ENCODE measurements around the gene TMED1.

The TMED1 gene

DNA sequence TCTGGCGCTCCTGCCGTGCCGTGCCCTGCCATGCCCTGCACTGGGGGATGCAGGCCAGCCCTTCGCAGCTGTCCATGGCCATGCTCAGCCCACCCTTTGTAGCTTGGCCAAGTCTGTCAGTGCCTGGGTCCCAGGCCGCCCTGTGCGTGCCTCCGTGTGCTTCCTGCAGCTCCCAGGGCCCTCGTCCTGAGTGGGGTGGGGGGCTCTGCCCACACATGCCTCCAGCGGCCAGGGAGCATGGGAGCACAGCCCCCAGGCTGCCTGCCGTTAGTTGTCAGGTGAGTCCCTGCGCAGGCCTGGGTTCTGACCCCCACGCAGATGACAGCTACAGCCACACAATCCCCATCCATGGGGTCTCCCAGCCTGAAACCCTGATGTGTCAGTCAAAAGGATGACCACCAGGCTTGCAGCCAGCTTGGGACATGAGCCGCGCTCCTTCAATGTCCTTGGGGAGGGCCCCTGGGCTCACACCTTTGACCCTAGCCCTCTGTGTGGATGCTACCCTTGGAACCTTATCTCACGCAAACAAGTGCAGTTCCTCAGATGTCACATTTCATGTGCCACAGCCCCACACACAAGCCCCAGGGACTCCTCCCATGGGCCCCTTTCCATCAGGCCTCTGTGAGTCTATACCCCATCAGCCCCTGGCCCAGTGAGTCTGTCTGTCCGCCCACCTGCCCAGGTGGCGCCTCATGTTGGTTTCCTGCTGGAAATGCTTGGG, 24.5 kb downstream of the TMED1 start:
- no peak for DNase-seq (ENCODE audit: low read depth, low spot score)

DNA sequence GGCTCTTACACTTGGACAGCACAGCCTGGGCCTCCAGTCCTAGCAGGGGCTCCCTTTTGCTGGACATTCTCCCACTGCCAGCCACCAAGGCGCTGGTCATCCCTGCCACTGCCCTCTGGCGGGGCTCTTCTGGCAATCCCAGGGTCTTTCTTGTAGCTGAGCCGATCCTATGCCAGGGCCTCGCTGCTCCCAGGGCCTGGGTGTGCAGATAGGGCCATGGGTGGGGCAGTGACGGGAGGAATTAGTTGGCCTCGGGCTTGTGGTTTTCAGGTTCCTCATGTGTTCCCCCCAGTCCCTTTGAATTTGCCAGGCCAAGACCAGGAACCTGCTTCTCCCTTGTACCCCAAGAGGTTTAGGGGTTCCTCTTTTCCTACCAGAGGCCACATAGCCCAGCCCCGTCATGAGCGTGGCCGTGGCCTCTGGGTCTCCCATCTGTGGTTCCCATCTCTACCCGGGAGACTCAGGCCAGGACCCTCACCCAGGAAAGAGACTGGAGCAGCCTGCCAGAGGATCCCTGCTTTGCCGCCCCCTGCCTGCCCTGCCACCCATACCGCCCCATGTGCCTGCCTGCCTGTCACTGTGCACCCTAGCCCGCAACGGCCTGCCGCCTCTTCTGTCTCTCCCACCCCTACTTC, 26.2 kb downstream of the TMED1 start:
- no peak for DNase-seq (ENCODE audit: low read depth, low spot score)

GRCh38 chr19:10808937-10809649, 26.9 kb downstream of the TMED1 start:
- DNase-seq (ENCODE audit: low read depth, low spot score), result peak; percentile 64

- DNase-seq (ENCODE audit: low read depth, low spot score), result no peak
Measured at GRCh38 chr19:10805758-10806247, 30.2 kb downstream of the TMED1 start.

GRCh38 chr19:10805065-10805757, 30.8 kb downstream of the TMED1 start:
- DNase-seq (ENCODE audit: low read depth, low spot score), result no peak

DNA sequence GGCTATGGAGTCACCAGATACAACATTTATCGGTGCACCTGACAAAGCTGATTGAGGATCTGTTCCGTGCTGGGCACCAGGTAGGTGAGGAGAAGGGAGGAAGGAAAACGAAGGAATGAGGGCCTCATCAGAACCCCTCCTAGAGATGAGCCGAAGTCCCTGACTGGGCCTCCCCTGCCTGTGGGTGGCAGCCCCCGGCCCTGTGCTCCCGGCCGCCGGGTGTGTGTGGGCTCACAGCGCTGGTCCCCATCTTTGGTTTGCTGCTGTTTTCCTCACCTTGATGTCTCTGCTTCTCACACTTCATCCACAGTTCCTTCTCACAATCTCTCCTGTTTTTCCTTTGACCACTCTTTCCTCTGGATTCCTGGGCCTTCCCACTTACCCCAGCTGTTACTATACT, 32.8 kb downstream of the TMED1 start:
- DNase-seq (ENCODE audit: low read depth, low spot score), result no peak

GRCh38 chr19:10802479-10802878, 33.5 kb downstream of the TMED1 start:
- DNase-seq (ENCODE audit: low read depth, low spot score), result no peak

DNA sequence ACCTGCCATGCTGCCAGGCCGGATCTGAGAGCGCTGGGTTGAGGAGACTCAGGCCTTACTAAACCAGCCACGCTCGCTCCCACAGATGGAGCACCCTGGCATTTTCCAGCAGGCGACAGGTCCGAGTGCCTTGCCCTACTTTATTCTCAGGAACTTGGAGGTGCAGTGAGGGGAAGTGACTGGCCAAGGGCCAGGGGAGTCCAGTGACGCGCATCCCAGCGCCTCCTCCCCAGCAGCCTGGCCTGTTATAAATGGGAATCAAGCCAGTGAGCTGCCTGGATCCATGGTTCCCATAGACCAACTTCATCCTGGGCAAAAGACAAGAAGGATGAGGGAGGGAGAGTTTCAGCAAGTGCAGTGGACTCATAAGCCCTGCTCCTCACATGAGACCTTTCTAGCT, 35.5 kb downstream of the TMED1 start:
- no peak for DNase-seq (ENCODE audit: low read depth, low spot score)

GRCh38 chr19:10797541-10798256, 38.3 kb downstream of the TMED1 start:
- DNase-seq (ENCODE audit: low read depth, low spot score), result no peak

GRCh38 chr19:10797078-10797477, 38.9 kb downstream of the TMED1 start:
- DNase-seq (ENCODE audit: low read depth, low spot score), result no peak

DNA sequence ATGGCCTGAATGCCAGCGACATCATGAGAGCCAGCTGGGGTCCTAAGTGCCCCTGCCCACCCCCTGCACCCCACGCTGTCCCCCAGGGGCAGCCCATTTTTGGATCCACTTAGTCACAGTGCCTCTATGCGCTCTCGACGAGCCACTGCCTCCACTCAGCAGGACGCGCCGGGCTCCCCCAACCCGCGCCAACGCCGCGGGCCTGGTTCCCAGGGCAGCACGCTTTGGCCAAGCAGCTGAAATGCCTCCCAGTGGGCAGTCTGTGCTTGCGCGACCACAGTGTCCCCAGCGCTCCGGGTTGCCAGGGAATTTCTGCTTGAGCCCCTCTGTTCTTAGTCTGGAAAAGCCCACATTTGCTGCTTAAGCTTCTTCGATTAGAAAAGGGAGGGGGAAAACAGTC, 39.4 kb downstream of the TMED1 start:
- no peak for DNase-seq (ENCODE audit: low read depth, low spot score)

DNA sequence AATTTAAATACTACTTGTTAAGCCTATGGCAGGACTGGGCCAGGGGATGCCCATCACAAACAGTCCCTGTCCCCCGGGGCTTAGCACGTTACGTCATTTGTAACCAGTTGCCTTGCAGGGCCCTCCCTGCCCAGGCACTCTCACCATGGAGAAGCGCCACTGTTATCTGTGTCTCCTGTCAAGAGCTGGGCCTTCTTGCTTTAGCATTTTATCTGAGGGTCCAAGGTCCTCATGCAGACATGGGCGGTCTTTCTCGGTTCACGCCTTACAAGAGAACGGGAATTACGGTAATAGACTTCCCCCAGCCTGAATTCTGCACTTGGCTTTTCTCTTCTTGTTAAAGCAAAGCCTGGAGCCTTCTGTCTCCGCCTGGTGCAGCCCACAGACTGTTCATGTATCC, 46.1 kb downstream of the TMED1 start:
- no peak for DNase-seq (ENCODE audit: low read depth, low spot score)

DNA sequence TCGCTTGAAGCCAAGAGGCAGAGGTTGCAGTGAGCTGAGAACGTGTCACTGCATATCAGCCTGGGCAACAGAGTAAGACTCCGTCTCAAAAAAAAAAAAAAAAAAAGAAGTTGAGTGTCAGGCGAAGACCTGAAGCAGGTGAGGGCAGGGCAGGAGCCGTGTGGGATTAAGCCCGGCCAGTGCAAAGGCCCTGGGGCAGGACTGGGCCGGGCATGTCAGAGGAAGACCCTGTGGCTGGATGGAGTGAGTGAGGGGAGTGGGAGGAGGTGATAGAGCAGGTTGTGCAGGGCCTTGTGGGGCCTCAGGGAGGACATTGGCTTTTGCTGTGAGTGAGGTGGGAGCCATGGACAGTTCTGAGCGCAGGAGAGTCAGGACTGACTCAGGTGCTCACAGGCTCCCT, 47.9 kb downstream of the TMED1 start:
- DNase-seq (ENCODE audit: low read depth, low spot score), result no peak

GRCh38 chr19:10784257-10784656, 51.8 kb downstream of the TMED1 start:
- no peak for DNase-seq (ENCODE audit: low read depth, low spot score)

GRCh38 chr19:10782795-10783194, 53.2 kb downstream of the TMED1 start:
- no peak for DNase-seq (ENCODE audit: low read depth, low spot score)

Data from astrocyte of the hippocampus (primary cell).